Neural progenitor cell (in vitro differentiated cells): ENCODE results near the gene OS9. TPM values are rescaled to one million over a fixed set of nuclear protein-coding genes. Genes with fewer than 3 reads are reported as not detected.

Experiments
- DNase-seq: peaks from one replicate; pipeline ENCODE4 v3.0.0-alpha.2; 2016; ENCODE audit warnings: low spot score
- H2AFZ ChIP-seq: fragments of 200-600 bp; sonication (generic); replicated peaks from 2 replicates; pipeline ENCODE4 v1.6.1; 2016; ENCODE audit warnings: antibody characterized with exemption
- H3F3A ChIP-seq: fragments of 200-600 bp; sonication (generic); 2 replicates; pipeline ENCODE4 v1.6.1; 2016; ENCODE audit warnings: antibody characterized with exemption, low read depth
- H3K27ac ChIP-seq: fragments of 200-600 bp; sonication (generic); 2 replicates; pipeline ENCODE4 v1.5.1; 2016; ENCODE audit warnings: mild to moderate bottlenecking
- H3K27me3 ChIP-seq: fragments of 200-600 bp; sonication (generic); 2 replicates; pipeline ENCODE4 v1.6.1; 2016; ENCODE audit warnings: mild to moderate bottlenecking, moderate library complexity
- H3K36me3 ChIP-seq: fragments of 200-600 bp; sonication (generic); 2 replicates; pipeline ENCODE4 v1.5.1; 2016
- H3K4me1 ChIP-seq: fragments of 200-600 bp; sonication (generic); 2 replicates; pipeline ENCODE4 v1.6.1; 2016; ENCODE audit warnings: mixed run types
- H3K4me2 ChIP-seq: fragments of 200-600 bp; sonication (generic); 2 replicates; pipeline ENCODE4 v1.6.1; 2016
- H3K4me3 ChIP-seq: fragments of 200-600 bp; sonication (generic); 2 replicates; pipeline ENCODE4 v1.5.1; 2016
- H3K79me2 ChIP-seq: fragments of 200-600 bp; sonication (generic); 2 replicates; pipeline ENCODE4 v1.6.1; 2016; ENCODE audit warnings: low read depth
- H3K9ac ChIP-seq: fragments of 200-600 bp; sonication (generic); 2 replicates; pipeline ENCODE4 v1.6.1; 2016
- H3K9me3 ChIP-seq: fragments of 200-600 bp; sonication (generic); 2 replicates; pipeline ENCODE4 v1.5.1; 2016; ENCODE audit warnings: low read depth
- H4K20me1 ChIP-seq: fragments of 200-600 bp; sonication (generic); 2 replicates; pipeline ENCODE4 v1.6.1; 2016; ENCODE audit warnings: low read depth
- H3K27ac Mint-ChIP-seq: 3 replicates; pipeline ENCODE4 v1.8.0; 2021; ENCODE audit warnings: mixed read lengths
- H3K27me3 Mint-ChIP-seq: 2 replicates; pipeline ENCODE4 v1.8.0; 2022; ENCODE audit warnings: low read depth, mild to moderate bottlenecking, inconsistent platforms, moderate library complexity, mixed read lengths; ENCODE audit not compliant: insufficient read depth
- H3K36me3 Mint-ChIP-seq: 3 replicates; pipeline ENCODE4 v1.8.0; 2021; ENCODE audit warnings: mixed read lengths
- H3K4me1 Mint-ChIP-seq: 3 replicates; pipeline ENCODE4 v1.8.0; 2021; ENCODE audit warnings: mixed read lengths
- H3K4me3 Mint-ChIP-seq: 3 replicates; pipeline ENCODE4 v1.8.0; 2021; ENCODE audit warnings: mild to moderate bottlenecking, moderate library complexity, mixed read lengths
- H3K9me3 Mint-ChIP-seq: 3 replicates; pipeline ENCODE4 v1.8.0; 2020; ENCODE audit warnings: mixed read lengths
- CTCF ChIP-seq: fragments of 200-600 bp; sonication (generic); IDR thresholded peaks from 2 replicates; pipeline ENCODE4 v1.5.1; 2017; ENCODE audit warnings: antibody characterized with exemption, mild to moderate bottlenecking
- EZH2 ChIP-seq: fragments of 200-600 bp; sonication (generic); IDR thresholded peaks from 2 replicates; pipeline ENCODE4 v1.6.1; 2017; ENCODE audit warnings: antibody characterized with exemption, mild to moderate bottlenecking, moderate library complexity
- EZH2phosphoT487 ChIP-seq: fragments of 200-600 bp; sonication (generic); IDR thresholded peaks from 2 replicates; pipeline ENCODE4 v1.6.1; 2017; ENCODE audit warnings: antibody characterized with exemption
- total RNA-seq: library from RNA; depleted of rRNA; stranded (reverse); fragments of >200 nt; gene quantifications from 2 replicates; pipeline ENCODE4 v1.2.3, GENCODE V29; 2015; ENCODE audit warnings: low replicate concordance

OS9 gene
- total RNA-seq, 1 donor from 2014 or later = 113 TPM

GRCh38 chr12:57726884-57727757, 33.2 kb downstream of the OS9 start:
- no peak overlapping the region for H3K27ac Mint-ChIP-seq
- peak overlapping the region; percentile 94 for H3K4me2 ChIP-seq

GRCh38 chr12:57727758-57728395, 33.9 kb downstream of the OS9 start:
- Histone ChIP-seq H3K4me1 (peaks cover 3% of the 10 kb centered on the region), H3K4me2 (no peak overlapping the region), H4K20me1 (peaks cover 24% of the 10 kb centered on the region), H3F3A (no peaks in the 10 kb centered on the region), H3K27me3 (peaks cover 100% of the 10 kb centered on the region), H3K27ac (no peak overlapping the region), H3K36me3 (no peaks in the 10 kb centered on the region), H3K9me3 (no peaks in the 10 kb centered on the region), H3K9ac (no peak overlapping the region), H2AFZ (no peak overlapping the region), H3K79me2 (no peaks in the 10 kb centered on the region), H3K4me3 (no peak overlapping the region)
- peaks cover 6% of the 10 kb centered on the region for H3K36me3 Mint-ChIP-seq
- H3K9me3 Mint-ChIP-seq = peaks cover 7% of the 10 kb centered on the region
- DNase-seq = peak; percentile 24
- H3K27ac Mint-ChIP-seq = no peak overlapping the region
- H3K4me1 Mint-ChIP-seq = peaks cover 12% of the 10 kb centered on the region
- TF ChIP-seq EZH2phosphoT487 (no peak), EZH2 (no peak), CTCF (no peak)
- peaks cover 49% of the 10 kb centered on the region for H3K27me3 Mint-ChIP-seq
- H3K4me3 Mint-ChIP-seq = peak overlapping the region; percentile 73

More at GRCh38 chr12:57726884-57727757, 33.2 kb downstream of the OS9 start:
- DNase-seq = peak; percentile 40
- peaks cover 3% of the 10 kb centered on the region for H3K4me1 ChIP-seq
- Mint-ChIP-seq H3K27me3 (peaks cover 46% of the 10 kb centered on the region), H3K4me3 (no peak overlapping the region), H3K9me3 (peaks cover 7% of the 10 kb centered on the region), H3K4me1 (peaks cover 12% of the 10 kb centered on the region), H3K36me3 (peaks cover 6% of the 10 kb centered on the region)
- no peak overlapping the region for H3K9ac ChIP-seq
- H3K27ac ChIP-seq = no peak overlapping the region
- peak overlapping the region; percentile 94 for H2AFZ ChIP-seq
- no peaks in the 10 kb centered on the region for H3K9me3 ChIP-seq
- peaks cover 24% of the 10 kb centered on the region for H4K20me1 ChIP-seq
- H3F3A ChIP-seq = no peaks in the 10 kb centered on the region
- TF ChIP-seq CTCF (peak; percentile 7), EZH2phosphoT487 (peak; percentile 70), EZH2 (peak; percentile 88)
- H3K4me3 ChIP-seq = peak overlapping the region; percentile 77
- H3K79me2 ChIP-seq = no peaks in the 10 kb centered on the region
- peaks cover 95% of the 10 kb centered on the region for H3K27me3 ChIP-seq
- no peaks in the 10 kb centered on the region for H3K36me3 ChIP-seq

GRCh38 chr12:57729321-57729844, 35.5 kb downstream of the OS9 start:
- peaks cover 6% of the 10 kb centered on the region for H3K36me3 Mint-ChIP-seq
- Histone ChIP-seq H3K27me3 (peaks cover 100% of the 10 kb centered on the region), H3K4me3 (no peak overlapping the region), H3K79me2 (no peaks in the 10 kb centered on the region), H3K9me3 (no peaks in the 10 kb centered on the region), H3K36me3 (no peaks in the 10 kb centered on the region), H3K9ac (no peak overlapping the region), H4K20me1 (peaks cover 26% of the 10 kb centered on the region), H3F3A (no peaks in the 10 kb centered on the region), H3K4me1 (peaks cover 3% of the 10 kb centered on the region), H3K27ac (no peak overlapping the region), H2AFZ (no peak overlapping the region), H3K4me2 (no peak overlapping the region)
- DNase-seq = no peak
- H3K27ac Mint-ChIP-seq = no peak overlapping the region
- H3K9me3 Mint-ChIP-seq = peaks cover 7% of the 10 kb centered on the region
- peaks cover 11% of the 10 kb centered on the region for H3K4me1 Mint-ChIP-seq
- TF ChIP-seq CTCF (no peak), EZH2 (no peak), EZH2phosphoT487 (no peak)
- peak overlapping the region; percentile 9 for H3K4me3 Mint-ChIP-seq
- H3K27me3 Mint-ChIP-seq = peaks cover 48% of the 10 kb centered on the region
